HUES64 (cell line): ENCODE results near the gene B3GALNT2.

Source experiments
- H3K27ac ChIP-seq: 2 replicates; pipeline ENCODE4 v1.7.0; 2013; ENCODE audit warnings: low read depth, low read length, inconsistent platforms
- H3K27me3 ChIP-seq: 2 replicates; pipeline ENCODE4 v1.6.1; 2013; ENCODE audit warnings: mild to moderate bottlenecking, low read length; ENCODE audit not compliant: insufficient read depth
- H3K36me3 ChIP-seq: 2 replicates; pipeline ENCODE4 v1.6.1; 2013; ENCODE audit warnings: mild to moderate bottlenecking, low read length; ENCODE audit not compliant: insufficient read depth
- H3K4me1 ChIP-seq: 2 replicates; pipeline ENCODE4 v1.6.1; 2013; ENCODE audit warnings: mild to moderate bottlenecking, low read length, moderate library complexity; ENCODE audit not compliant: insufficient read depth
- H3K4me3 ChIP-seq: 2 replicates; pipeline ENCODE4 v1.5.1; 2013; ENCODE audit warnings: mild to moderate bottlenecking, low read length, moderate library complexity
- H3K9ac ChIP-seq: 2 replicates; pipeline ENCODE4 v1.6.1; 2013; ENCODE audit warnings: mild to moderate bottlenecking, low read depth, low read length
- H3K9me3 ChIP-seq: 2 replicates; pipeline ENCODE4 v1.6.1; 2013; ENCODE audit warnings: low read depth, low read length; ENCODE audit not compliant: insufficient read depth
- WGBS: fragments of 150-250, 120-280 bp; methylation state at CpG from one replicate; pipeline ENCODE4 v1.1.7; 2013; ENCODE audit warnings: missing lambda C conversion rate; 5-methylcytosine and 5-hydroxymethylcytosine counted together

The B3GALNT2 gene

DNA sequence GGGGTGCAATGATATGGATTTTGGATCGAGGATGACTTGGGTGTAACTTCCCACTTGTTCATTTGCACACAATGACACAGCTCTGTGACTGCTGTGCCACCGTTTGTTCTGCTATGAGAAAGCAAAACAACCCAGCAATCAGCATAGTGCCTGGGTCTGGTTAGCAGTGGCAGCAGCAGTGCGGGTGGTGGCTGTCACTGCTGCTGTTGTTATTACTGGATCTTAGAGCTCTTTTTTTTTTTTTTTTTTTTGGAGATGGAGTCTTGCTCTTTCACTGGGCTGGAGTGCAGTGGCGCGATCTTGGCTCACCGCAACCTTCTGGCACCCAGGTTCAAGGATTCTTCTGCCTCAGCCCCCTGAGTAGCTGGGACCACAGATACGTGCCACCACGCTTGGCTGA is 80.2 kb downstream of the B3GALNT2 start:
- 92% methylated on average over 8 of the region's 8 CpGs for WGBS
- Histone ChIP-seq H3K9me3 (no peaks in the 10 kb centered on the region), H3K4me1 (peaks cover 6% of the 10 kb centered on the region; the same call in 1 of the 2 replicates), H3K27me3 (no peaks in the 10 kb centered on the region), H3K36me3 (0 out of 2 replicates have a peak, but pooled peaks cover 3% of the 10 kb centered on the region), H3K4me3 (no peak overlapping the region), H3K9ac (no peak overlapping the region), H3K27ac (no peak overlapping the region)

DNA sequence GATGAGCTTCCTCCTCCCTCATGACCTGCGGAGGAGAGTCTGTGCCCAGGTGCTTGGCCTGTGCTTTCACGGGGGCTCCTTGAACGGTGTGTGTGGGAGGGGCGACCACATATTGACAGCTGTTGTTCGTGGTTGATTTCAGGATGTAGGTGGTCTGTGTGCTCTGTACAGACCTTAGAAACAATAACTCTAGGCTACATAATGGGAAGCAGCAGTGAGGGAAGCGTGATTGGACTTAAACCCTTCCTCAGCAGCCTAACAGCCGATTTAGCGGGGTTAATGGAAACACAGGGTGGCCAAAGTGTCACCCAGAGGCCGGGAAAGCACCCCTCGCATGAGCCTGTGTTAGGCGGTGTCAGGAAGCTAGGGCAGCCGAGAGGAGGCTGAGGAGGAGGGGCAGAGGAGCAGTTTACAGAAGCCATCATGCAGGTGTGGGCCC is 81.0 kb downstream of the B3GALNT2 start:
- Histone ChIP-seq H3K4me1 (peaks cover 6% of the 10 kb centered on the region; the same call in 1 of the 2 replicates), H3K27ac (no peak overlapping the region), H3K4me3 (no peak overlapping the region), H3K27me3 (no peaks in the 10 kb centered on the region), H3K36me3 (peaks cover 7% of the 10 kb centered on the region; the same call in 1 of the 2 replicates), H3K9ac (no peak overlapping the region), H3K9me3 (no peaks in the 10 kb centered on the region)
- WGBS = 81% methylated on average over 12 of the region's 12 CpGs

GRCh38 chr1:235421751-235422150 is 82.5 kb downstream of the B3GALNT2 start:
- H3K36me3 ChIP-seq = peaks cover 11% of the 10 kb centered on the region; the same call in 1 of the 2 replicates
- no peaks in the 10 kb centered on the region for H3K27me3 ChIP-seq
- WGBS = 94% methylated on average over 3 of the region's 3 CpGs
- H3K9ac ChIP-seq = no peak overlapping the region
- no peaks in the 10 kb centered on the region for H3K9me3 ChIP-seq
- no peak overlapping the region for H3K4me3 ChIP-seq
- peaks cover 6% of the 10 kb centered on the region; the same call in 1 of the 2 replicates for H3K4me1 ChIP-seq
- H3K27ac ChIP-seq = no peak overlapping the region

GRCh38 chr1:235417086-235417697 is 87.1 kb downstream of the B3GALNT2 start:
- Histone ChIP-seq H3K4me1 (no peaks in the 10 kb centered on the region), H3K27me3 (no peaks in the 10 kb centered on the region), H3K36me3 (peaks cover 25% of the 10 kb centered on the region), H3K9me3 (no peaks in the 10 kb centered on the region), H3K9ac (no peak overlapping the region), H3K4me3 (no peak overlapping the region), H3K27ac (no peak overlapping the region)
- 45% methylated on average over 7 of the region's 8 CpGs for WGBS

- Histone ChIP-seq H3K36me3 (peaks cover 25% of the 10 kb centered on the region), H3K4me1 (no peaks in the 10 kb centered on the region), H3K4me3 (no peak overlapping the region), H3K27ac (no peak overlapping the region), H3K9me3 (no peaks in the 10 kb centered on the region), H3K9ac (no peak overlapping the region), H3K27me3 (no peaks in the 10 kb centered on the region)
- 100% methylated on average over 1 of the region's 1 CpG for WGBS
Measured at GRCh38 chr1:235416662-235417049, 87.6 kb downstream of the B3GALNT2 start.

- H3K36me3 ChIP-seq = peaks cover 25% of the 10 kb centered on the region
- WGBS = 88% methylated on average over 7 of the region's 7 CpGs
- H3K4me1 ChIP-seq = no peaks in the 10 kb centered on the region
- H3K9ac ChIP-seq = no peak overlapping the region
- H3K9me3 ChIP-seq = no peaks in the 10 kb centered on the region
- H3K27ac ChIP-seq = no peak overlapping the region
- no peaks in the 10 kb centered on the region for H3K27me3 ChIP-seq
- no peak overlapping the region for H3K4me3 ChIP-seq
Measured at GRCh38 chr1:235415008-235415904, 89.0 kb downstream of the B3GALNT2 start.

DNA sequence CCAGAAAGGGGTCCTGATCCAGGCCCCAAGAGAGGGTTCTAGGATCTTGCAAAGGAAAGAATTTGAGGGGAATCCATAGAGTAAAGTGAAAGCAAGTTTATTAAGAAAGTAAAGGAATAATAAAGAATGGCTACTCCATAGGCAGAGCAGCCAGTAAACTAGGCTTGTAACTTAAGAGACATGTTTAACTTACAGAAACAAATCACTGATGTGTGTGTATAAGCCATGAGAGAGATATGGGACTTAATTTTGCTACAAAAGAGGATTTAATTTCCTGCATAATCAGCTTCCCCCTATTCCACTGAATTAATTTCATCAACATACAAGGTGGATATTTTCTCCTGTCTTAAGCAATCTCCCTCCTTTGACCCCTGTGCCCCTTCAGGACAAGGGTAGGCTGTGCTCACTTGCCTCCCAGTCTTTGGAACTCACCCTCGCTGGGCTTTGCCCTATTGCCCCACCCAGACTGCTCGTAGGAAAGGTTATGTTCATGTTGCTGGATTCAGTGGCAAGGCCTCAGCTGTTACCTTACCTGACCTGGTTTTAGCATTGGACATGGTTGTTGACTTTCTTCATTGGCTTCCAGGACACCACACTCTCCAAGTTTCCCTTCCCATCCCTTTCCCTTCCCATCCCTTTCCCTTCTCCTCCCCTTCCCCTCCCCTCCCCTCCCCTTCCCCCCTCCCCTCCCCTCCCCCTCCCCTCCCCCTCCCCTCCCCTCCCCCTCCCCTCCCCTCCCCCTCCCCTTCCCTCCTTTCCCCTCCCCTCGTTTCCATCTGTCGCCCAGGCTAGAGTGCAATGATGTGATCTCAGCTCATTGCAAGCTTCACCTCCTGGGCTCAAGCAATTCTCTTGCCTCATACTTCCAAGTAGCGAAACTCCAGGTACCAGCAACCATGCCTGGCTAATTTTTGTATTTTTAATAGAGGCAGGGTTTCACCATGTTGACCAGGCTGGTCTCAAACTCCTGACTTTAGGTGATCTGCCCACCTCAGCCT is 92.5 kb downstream of the B3GALNT2 start:
- Histone ChIP-seq H3K4me3 (no peak overlapping the region), H3K27ac (no peak overlapping the region)

DNA sequence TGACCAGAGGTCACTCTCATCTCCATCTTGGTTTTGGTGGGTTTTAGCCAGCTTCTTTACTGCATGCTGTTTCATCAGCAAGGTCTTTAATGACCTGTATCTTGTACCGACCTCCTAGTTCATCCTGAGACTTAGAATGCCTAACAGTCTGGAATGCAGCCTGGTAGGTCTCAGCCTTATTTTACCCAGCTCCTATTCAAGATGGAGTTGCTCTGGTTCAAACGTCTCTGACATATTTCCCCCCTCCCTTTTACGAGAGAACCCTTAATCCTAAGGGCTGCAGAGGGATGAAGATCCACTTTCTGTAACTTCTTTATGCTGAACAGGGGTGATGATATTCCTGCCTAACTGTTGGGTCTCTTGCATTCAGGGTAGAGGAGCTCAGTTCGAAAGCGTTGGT is 93.8 kb downstream of the B3GALNT2 start:
- WGBS = 79% methylated on average over 5 of the region's 5 CpGs
- H3K27ac ChIP-seq = no peak overlapping the region

More for the DNA sequence above, 92.5 kb downstream of the B3GALNT2 start:
- no peaks in the 10 kb centered on the region for H3K27me3 ChIP-seq
- H3K9ac ChIP-seq = no peak overlapping the region
- H3K9me3 ChIP-seq = no peaks in the 10 kb centered on the region
- H3K36me3 ChIP-seq = peaks cover 14% of the 10 kb centered on the region
- H3K4me1 ChIP-seq = no peaks in the 10 kb centered on the region
- WGBS = 93% methylated on average over 5 of the region's 5 CpGs

DNA sequence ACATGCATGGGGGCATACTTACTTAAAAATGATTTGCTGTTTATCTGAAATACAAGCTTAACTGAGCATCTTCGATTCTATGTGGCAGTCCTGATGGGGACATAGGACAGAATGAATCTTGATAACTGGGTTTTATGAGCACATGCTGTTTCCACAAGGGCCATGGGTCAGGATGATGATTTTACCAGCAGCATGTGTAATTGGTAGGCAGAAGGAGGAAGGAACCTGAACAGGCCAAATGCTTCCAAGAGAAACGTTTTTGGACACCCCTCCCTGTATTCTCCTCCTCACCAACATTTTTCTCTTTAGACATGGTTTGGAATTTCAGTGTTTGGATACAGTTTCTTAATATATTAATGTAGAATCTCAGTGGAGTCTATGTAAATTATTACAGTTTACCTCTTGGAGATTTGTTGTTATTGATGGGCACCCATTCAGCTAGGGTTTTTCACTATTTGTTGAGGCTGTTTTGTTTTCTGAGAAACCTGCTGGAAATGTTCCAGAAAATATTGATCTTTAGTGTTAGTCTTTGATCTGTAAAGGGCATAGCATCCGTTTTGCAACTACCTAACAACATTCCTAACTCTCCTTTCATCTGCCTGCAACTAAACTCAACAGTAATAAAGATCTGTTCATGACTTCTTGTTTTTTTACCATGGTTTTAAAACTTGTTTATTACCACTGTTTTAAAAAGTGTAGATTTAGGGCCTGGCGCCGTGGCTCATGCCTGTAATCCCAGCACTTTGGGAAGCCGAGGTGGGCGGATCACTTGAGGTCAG is 95.0 kb downstream of the B3GALNT2 start:
- Histone ChIP-seq H3K36me3 (peaks cover under 1% of the 10 kb centered on the region; the same call in 1 of the 2 replicates), H3K27me3 (no peaks in the 10 kb centered on the region), H3K27ac (no peak overlapping the region), H3K9ac (no peak overlapping the region), H3K9me3 (no peaks in the 10 kb centered on the region), H3K4me3 (no peak overlapping the region), H3K4me1 (no peaks in the 10 kb centered on the region)
- 83% methylated on average over 6 of the region's 7 CpGs for WGBS

More for the DNA sequence above, 93.8 kb downstream of the B3GALNT2 start:
- no peaks in the 10 kb centered on the region for H3K27me3 ChIP-seq
- no peaks in the 10 kb centered on the region for H3K9me3 ChIP-seq
- H3K36me3 ChIP-seq = peaks cover 11% of the 10 kb centered on the region
- H3K9ac ChIP-seq = no peak overlapping the region
- no peaks in the 10 kb centered on the region for H3K4me1 ChIP-seq
- H3K4me3 ChIP-seq = no peak overlapping the region

GRCh38 chr1:235408503-235408960 is 95.7 kb downstream of the B3GALNT2 start:
- Histone ChIP-seq H3K4me1 (no peaks in the 10 kb centered on the region), H3K36me3 (no peaks in the 10 kb centered on the region), H3K9me3 (no peaks in the 10 kb centered on the region), H3K27me3 (no peaks in the 10 kb centered on the region), H3K27ac (no peak overlapping the region), H3K4me3 (no peak overlapping the region), H3K9ac (no peak overlapping the region)
- WGBS = 90% methylated on average over 3 of the region's 3 CpGs
